Fibroblast of lung (primary cell): ENCODE measurements around the gene FHIT.

Experiments
- CTCF ChIP-seq, 2 donors: IDR thresholded peaks in 1 of 2; conservative IDR thresholded peaks in 1 of 2; 1 replicate in 1 of 2; 2 replicates in 1 of 2; pipeline ENCODE4 v1.5.1; 2011 to 2012; ENCODE audit warnings: low read length in 2 of 2, control low read depth in 1 of 2, inconsistent platforms in 1 of 2, low read depth in 1 of 2, mild to moderate bottlenecking in 1 of 2
- EZH2 ChIP-seq: IDR thresholded peaks from 2 replicates; pipeline ENCODE4 v1.5.1; 2012; ENCODE audit warnings: low read length, control low read depth, mild to moderate bottlenecking; ENCODE audit errors: missing control alignments

- no peak for TF ChIP-seq CTCF (conservative IDR thresholded peaks at IDR 0.05 in 1 of 2, IDR thresholded peaks at IDR 0.05 in 1 of 2; ENCODE audit: low read depth in 1 of 2, low read length in 2 of 2)
- no peak for TF ChIP-seq EZH2
Measured at GRCh38 chr3:59850417-59850816, 1400.8 kb downstream of the FHIT start.
